ENCODE data around the gene GAL3ST2. TPM values are rescaled to one million over a fixed set of nuclear protein-coding genes. Genes with fewer than 3 reads are reported as not detected.

The GAL3ST2 gene
- total RNA-seq, 1 experiment from 2014 or later = 6.8 TPM

- peak overlapping the region; percentile 81 for H3K27ac Mint-ChIP-seq (ENCODE audit: unreplicated experiment)
- ChIA-PET POLR2A (no interaction called here), CTCF (interaction anchor here (1.0 kb wide), 2 partner anchors 16 to 18 kb away, joined by 3 read pairs; no protein-coding TSS in a partner anchor)
- peaks cover 12% of the 10 kb centered on the region for H3K36me3 Mint-ChIP-seq (ENCODE audit: insufficient read depth, unreplicated experiment)
- Histone ChIP-seq H3K4me3 (ENCODE audit: low read depth, low read length) (no peak overlapping the region), H3K27me3 (replicated peaks; ENCODE audit: control insufficient read depth, insufficient read depth, low read length) (no peaks in the 10 kb centered on the region), H3K4me1 (peaks cover 42% of the 10 kb centered on the region), H3K9me3 (no peaks in the 10 kb centered on the region), H3K36me3 (ENCODE audit: control insufficient read depth, insufficient read depth, low read length) (no peaks in the 10 kb centered on the region)
- no TSS peak for BruUV-seq (replicated peaks)
- H3K4me3 Mint-ChIP-seq (ENCODE audit: unreplicated experiment) = peak overlapping the region; percentile 5
- intact Hi-C loops (cut with micrococcal nuclease; ENCODE audit: unreplicated experiment) = no loop called here
- peak; percentile 29 to 50 for DNase-seq
- no peaks in the 10 kb centered on the region for H3K9me3 Mint-ChIP-seq (ENCODE audit: unreplicated experiment)
- H3K4me1 Mint-ChIP-seq (ENCODE audit: low read depth, unreplicated experiment) = peaks cover 10% of the 10 kb centered on the region
- no peak for TF ChIP-seq CTCF (IDR thresholded peaks at IDR 0.05; ENCODE audit: insufficient read depth in 1 of 2, low read depth in 1 of 2, low read length in 1 of 2, severe bottlenecking in 1 of 2, unreplicated experiment in 1 of 2)
- no peaks in the 10 kb centered on the region for H3K27me3 Mint-ChIP-seq (ENCODE audit: insufficient read depth, unreplicated experiment)
These were observed 4.5 kb upstream of the GAL3ST2 start for GRCh38 chr2:241772063-241772499.

GRCh38 chr2:241773511-241774418, 2.9 kb upstream of the GAL3ST2 start:
- ChIA-PET CTCF (interaction anchor here (0.8 kb wide), 1 partner anchor 14 kb away, joined by 3 read pairs; no protein-coding TSS in a partner anchor), POLR2A (no interaction called here)
- Mint-ChIP-seq H3K9me3 (ENCODE audit: unreplicated experiment) (no peaks in the 10 kb centered on the region), H3K27me3 (ENCODE audit: insufficient read depth, unreplicated experiment) (no peaks in the 10 kb centered on the region), H3K36me3 (ENCODE audit: insufficient read depth, unreplicated experiment) (peaks cover 12% of the 10 kb centered on the region), H3K4me3 (ENCODE audit: unreplicated experiment) (no peak overlapping the region), H3K4me1 (ENCODE audit: low read depth, unreplicated experiment) (peaks cover 10% of the 10 kb centered on the region), H3K27ac (ENCODE audit: unreplicated experiment) (no peak overlapping the region)
- Histone ChIP-seq H3K4me3 (ENCODE audit: low read depth, low read length) (no peak overlapping the region), H3K27me3 (replicated peaks; ENCODE audit: control insufficient read depth, insufficient read depth, low read length) (no peaks in the 10 kb centered on the region), H3K9me3 (no peaks in the 10 kb centered on the region), H3K36me3 (ENCODE audit: control insufficient read depth, insufficient read depth, low read length) (no peaks in the 10 kb centered on the region), H3K4me1 (peaks cover 53% of the 10 kb centered on the region)
- no TSS peak for BruUV-seq (replicated peaks)
- no peak for DNase-seq
- no peak for TF ChIP-seq CTCF (IDR thresholded peaks at IDR 0.05; ENCODE audit: insufficient read depth in 1 of 2, low read depth in 1 of 2, low read length in 1 of 2, severe bottlenecking in 1 of 2, unreplicated experiment in 1 of 2)
- intact Hi-C loops (cut with micrococcal nuclease; ENCODE audit: unreplicated experiment) = no loop called here

GRCh38 chr2:241774419-241775222, 2.0 kb upstream of the GAL3ST2 start:
- Mint-ChIP-seq H3K4me1 (ENCODE audit: low read depth, unreplicated experiment) (peaks cover 10% of the 10 kb centered on the region), H3K27ac (ENCODE audit: unreplicated experiment) (peak overlapping the region; percentile 61), H3K36me3 (ENCODE audit: insufficient read depth, unreplicated experiment) (peaks cover 12% of the 10 kb centered on the region), H3K4me3 (ENCODE audit: unreplicated experiment) (no peak overlapping the region), H3K9me3 (ENCODE audit: unreplicated experiment) (no peaks in the 10 kb centered on the region), H3K27me3 (ENCODE audit: insufficient read depth, unreplicated experiment) (no peaks in the 10 kb centered on the region)
- CTCF ChIA-PET = interaction anchor here (0.8 kb wide), 1 partner anchor 13 kb away, joined by 3 read pairs; no protein-coding TSS in a partner anchor
- no peaks in the 10 kb centered on the region for H3K36me3 ChIP-seq (ENCODE audit: control insufficient read depth, insufficient read depth, low read length)
- H3K4me3 ChIP-seq (ENCODE audit: low read depth, low read length) = no peak overlapping the region
- H3K4me1 ChIP-seq = peaks cover 53% of the 10 kb centered on the region
- H3K9me3 ChIP-seq = no peaks in the 10 kb centered on the region
- no peaks in the 10 kb centered on the region for H3K27me3 ChIP-seq (replicated peaks; ENCODE audit: control insufficient read depth, insufficient read depth, low read length)
- intact Hi-C loops (cut with micrococcal nuclease; ENCODE audit: unreplicated experiment) = no loop called here
- no peak for TF ChIP-seq CTCF (IDR thresholded peaks at IDR 0.05; ENCODE audit: insufficient read depth in 1 of 2, low read depth in 1 of 2, low read length in 1 of 2, severe bottlenecking in 1 of 2, unreplicated experiment in 1 of 2)
- BruUV-seq (replicated peaks) = no TSS peak
- POLR2A ChIA-PET = no interaction called here
- DNase-seq = no peak

Data from Caco-2 (cell line).